ENCODE results near the gene TMIGD2.
"Not testable (repeated sequence)": the region's sequence is repeated elsewhere in the genome, so short reads cannot be mapped to it uniquely, and the experiment has no call there.

TMIGD2 gene

GRCh38 chr19:4342314-4342614 is 40.1 kb upstream of the TMIGD2 start:
- H3K4me1 ChIP-seq (ENCODE audit: control insufficient read depth, insufficient read depth, low read length, poor library complexity, severe bottlenecking), result peaks cover 22% of the 10 kb centered on the region
- no peaks in the 10 kb centered on the region for H3K27me3 ChIP-seq (replicated peaks; ENCODE audit: control insufficient read depth, insufficient read depth, low read length, poor library complexity, severe bottlenecking)
- peak overlapping the region; percentile 55 for H3K4me3 ChIP-seq (ENCODE audit: insufficient read depth, low read depth, low read length, poor library complexity, severe bottlenecking)
- H3K9me3 ChIP-seq (ENCODE audit: control insufficient read depth, low read length), result no peaks in the 10 kb centered on the region
- no peaks in the 10 kb centered on the region for H3K36me3 ChIP-seq (ENCODE audit: control insufficient read depth, insufficient read depth, low read length)
- DNase-seq, result no peak
- H3K27ac ChIP-seq (ENCODE audit: insufficient read depth, low read length, poor library complexity, severe bottlenecking), result peak overlapping the region; percentile 56

DNA sequence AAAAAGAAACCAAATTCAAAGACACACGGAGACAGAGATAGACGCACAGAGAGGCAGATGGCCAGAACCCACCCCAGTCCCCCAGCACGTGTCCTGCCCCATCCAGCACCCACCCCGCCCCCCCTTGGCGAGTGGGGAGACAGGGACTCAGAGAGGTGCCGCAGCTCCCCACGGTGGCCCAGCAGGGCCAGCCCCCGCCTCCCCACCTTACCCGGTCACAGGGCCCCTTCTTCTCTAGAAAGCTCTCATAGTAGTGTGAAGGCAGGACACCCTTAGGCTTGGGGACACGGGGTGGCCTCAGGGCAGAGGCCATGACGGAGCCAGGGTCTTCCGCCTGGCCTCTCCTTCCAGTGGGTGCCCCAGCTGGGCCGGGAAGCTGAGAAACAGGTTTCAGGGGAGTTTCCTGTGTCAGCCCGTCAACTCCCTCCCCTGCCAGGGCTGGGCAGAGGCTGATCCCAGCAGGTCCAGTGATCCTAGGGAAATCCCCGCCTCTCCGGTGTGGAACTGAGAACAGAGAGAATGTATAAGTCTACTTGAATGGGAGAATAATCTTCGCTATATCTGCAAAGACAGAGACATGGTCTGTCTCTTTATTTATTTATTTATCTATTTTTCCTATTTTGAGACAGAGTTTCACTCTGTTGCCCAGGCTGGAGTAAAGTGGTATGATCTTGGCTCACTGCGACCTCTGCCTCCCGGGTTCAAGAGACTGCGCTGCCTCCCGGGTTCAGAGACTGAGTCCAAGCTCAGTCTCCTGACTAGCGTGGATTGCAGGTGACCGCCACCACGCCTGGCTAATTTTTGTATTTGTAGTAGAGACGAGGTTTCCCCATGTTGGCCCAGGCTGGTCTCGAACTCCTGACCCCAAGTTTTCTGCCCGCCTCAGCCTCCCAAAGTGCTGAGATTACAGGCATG is 36.5 kb upstream of the TMIGD2 start, which contains the start of gene STAP2:
STAP2 (minus strand) TSS at position 387 of the 915 bp plus-strand sequence; CDS start at position 313, 74 bp downstream.
- Histone ChIP-seq H3K9me3 (ENCODE audit: control insufficient read depth, low read length) (no peaks in the 10 kb centered on the region), H3K36me3 (ENCODE audit: control insufficient read depth, insufficient read depth, low read length) (no peaks in the 10 kb centered on the region), H3K4me3 (ENCODE audit: insufficient read depth, low read depth, low read length, poor library complexity, severe bottlenecking) (peak within 1 kb of the TSS; percentile 33), H3K27me3 (replicated peaks; ENCODE audit: control insufficient read depth, insufficient read depth, low read length, poor library complexity, severe bottlenecking) (no peaks in the 10 kb centered on the region), H3K4me1 (ENCODE audit: control insufficient read depth, insufficient read depth, low read length, poor library complexity, severe bottlenecking) (peaks cover 13% of the 10 kb centered on the region), H3K27ac (ENCODE audit: insufficient read depth, low read length, poor library complexity, severe bottlenecking) (peak within 1 kb of the TSS; percentile 27)
- DNase-seq, result no peak

DNA sequence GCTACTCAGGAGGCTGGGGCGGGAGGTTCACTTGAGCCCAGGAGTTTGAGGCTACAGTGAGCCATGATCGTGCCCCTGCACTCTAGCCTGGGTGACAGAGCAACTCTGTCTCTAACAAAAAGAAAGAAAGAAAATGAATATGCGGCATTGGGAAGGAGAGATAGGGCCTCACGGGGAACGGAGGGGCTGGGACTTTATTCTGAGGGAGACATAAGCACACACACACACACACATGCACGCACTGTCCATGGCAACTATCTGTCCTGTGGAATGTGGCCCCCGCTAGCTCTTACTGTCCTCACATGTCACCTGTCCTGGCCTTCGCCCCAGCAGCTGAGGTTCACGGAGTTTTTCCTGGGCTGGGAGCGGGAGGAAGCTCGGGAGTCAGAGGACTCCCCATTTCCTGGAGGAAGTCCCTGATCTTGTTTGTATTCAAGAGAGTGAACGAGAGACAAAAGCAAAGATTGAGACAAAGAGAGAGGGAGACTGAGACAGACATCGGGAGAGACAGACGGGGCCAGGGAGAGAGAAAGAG is 35.8 kb upstream of the TMIGD2 start:
- Histone ChIP-seq H3K4me1 (ENCODE audit: control insufficient read depth, insufficient read depth, low read length, poor library complexity, severe bottlenecking) (peaks cover 13% of the 10 kb centered on the region), H3K9me3 (ENCODE audit: control insufficient read depth, low read length) (no peaks in the 10 kb centered on the region), H3K27me3 (replicated peaks; ENCODE audit: control insufficient read depth, insufficient read depth, low read length, poor library complexity, severe bottlenecking) (no peaks in the 10 kb centered on the region), H3K27ac (ENCODE audit: insufficient read depth, low read length, poor library complexity, severe bottlenecking) (peak overlapping the region; percentile 27), H3K4me3 (ENCODE audit: insufficient read depth, low read depth, low read length, poor library complexity, severe bottlenecking) (peak overlapping the region; percentile 33), H3K36me3 (ENCODE audit: control insufficient read depth, insufficient read depth, low read length) (no peaks in the 10 kb centered on the region)
- no peak for DNase-seq

- Histone ChIP-seq H3K4me1 (ENCODE audit: control insufficient read depth, insufficient read depth, low read length, poor library complexity, severe bottlenecking) (peaks cover 9% of the 10 kb centered on the region), H3K36me3 (ENCODE audit: control insufficient read depth, insufficient read depth, low read length) (no peaks in the 10 kb centered on the region), H3K9me3 (ENCODE audit: control insufficient read depth, low read length) (no peaks in the 10 kb centered on the region), H3K27ac (ENCODE audit: insufficient read depth, low read length, poor library complexity, severe bottlenecking) (no peak overlapping the region), H3K27me3 (replicated peaks; ENCODE audit: control insufficient read depth, insufficient read depth, low read length, poor library complexity, severe bottlenecking) (no peaks in the 10 kb centered on the region), H3K4me3 (ENCODE audit: insufficient read depth, low read depth, low read length, poor library complexity, severe bottlenecking) (no peak overlapping the region)
- no peak for DNase-seq
Measured at GRCh38 chr19:4334929-4335570, 32.9 kb upstream of the TMIGD2 start.

DNA sequence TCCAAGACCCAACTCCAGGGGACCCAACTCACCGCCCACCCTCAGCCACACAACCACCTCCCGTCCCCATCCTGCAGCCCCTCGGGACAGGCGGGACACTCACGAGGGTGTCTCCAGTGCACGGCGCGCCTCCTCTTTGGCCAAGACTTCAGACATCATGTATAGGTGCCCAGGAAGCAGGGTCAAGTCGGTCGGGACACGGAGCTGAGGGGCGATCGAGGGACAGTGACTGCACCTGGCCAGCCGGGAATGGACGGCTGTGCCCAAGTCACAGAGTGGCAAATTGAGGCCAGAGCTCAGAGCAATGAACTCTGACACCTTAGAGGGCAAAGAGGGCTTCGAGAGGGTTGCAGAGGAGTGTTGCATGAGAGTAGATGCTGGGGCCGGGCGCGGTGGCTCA is 27.7 kb upstream of the TMIGD2 start:
- Histone ChIP-seq H3K4me1 (ENCODE audit: control insufficient read depth, insufficient read depth, low read length, poor library complexity, severe bottlenecking) (peaks cover 19% of the 10 kb centered on the region), H3K27me3 (replicated peaks; ENCODE audit: control insufficient read depth, insufficient read depth, low read length, poor library complexity, severe bottlenecking) (no peaks in the 10 kb centered on the region), H3K27ac (ENCODE audit: insufficient read depth, low read length, poor library complexity, severe bottlenecking) (no peak overlapping the region), H3K36me3 (ENCODE audit: control insufficient read depth, insufficient read depth, low read length) (no peaks in the 10 kb centered on the region), H3K4me3 (ENCODE audit: insufficient read depth, low read depth, low read length, poor library complexity, severe bottlenecking) (no peak overlapping the region), H3K9me3 (ENCODE audit: control insufficient read depth, low read length) (no peaks in the 10 kb centered on the region)
- DNase-seq, result no peak

- H3K27me3 ChIP-seq (replicated peaks; ENCODE audit: control insufficient read depth, insufficient read depth, low read length, poor library complexity, severe bottlenecking); H3K36me3 ChIP-seq (ENCODE audit: control insufficient read depth, insufficient read depth, low read length); DNase-seq; H3K9me3 ChIP-seq (ENCODE audit: control insufficient read depth, low read length): not testable (repeated sequence)
- H3K27ac ChIP-seq (ENCODE audit: insufficient read depth, low read length, poor library complexity, severe bottlenecking), result peak overlapping the region; percentile 48
- H3K4me3 ChIP-seq (ENCODE audit: insufficient read depth, low read depth, low read length, poor library complexity, severe bottlenecking), result peak overlapping the region; percentile 41
- H3K4me1 ChIP-seq (ENCODE audit: control insufficient read depth, insufficient read depth, low read length, poor library complexity, severe bottlenecking), result peaks cover 19% of the 10 kb centered on the region
Measured at GRCh38 chr19:4328991-4329681, 26.9 kb upstream of the TMIGD2 start.

GRCh38 chr19:4328243-4328990 is 26.2 kb upstream of the TMIGD2 start:
- peak; percentile 91 for DNase-seq
- Histone ChIP-seq H3K4me3 (ENCODE audit: insufficient read depth, low read depth, low read length, poor library complexity, severe bottlenecking) (peak overlapping the region; percentile 45), H3K27me3 (replicated peaks; ENCODE audit: control insufficient read depth, insufficient read depth, low read length, poor library complexity, severe bottlenecking) (no peaks in the 10 kb centered on the region), H3K36me3 (ENCODE audit: control insufficient read depth, insufficient read depth, low read length) (no peaks in the 10 kb centered on the region), H3K27ac (ENCODE audit: insufficient read depth, low read length, poor library complexity, severe bottlenecking) (peak overlapping the region; percentile 48), H3K4me1 (ENCODE audit: control insufficient read depth, insufficient read depth, low read length, poor library complexity, severe bottlenecking) (peaks cover 19% of the 10 kb centered on the region), H3K9me3 (ENCODE audit: control insufficient read depth, low read length) (no peaks in the 10 kb centered on the region)

GRCh38 chr19:4327877-4328242 is 25.7 kb upstream of the TMIGD2 start:
- DNase-seq, result no peak
- peak overlapping the region; percentile 45 for H3K4me3 ChIP-seq (ENCODE audit: insufficient read depth, low read depth, low read length, poor library complexity, severe bottlenecking)
- peaks cover 19% of the 10 kb centered on the region for H3K4me1 ChIP-seq (ENCODE audit: control insufficient read depth, insufficient read depth, low read length, poor library complexity, severe bottlenecking)
- no peaks in the 10 kb centered on the region for H3K36me3 ChIP-seq (ENCODE audit: control insufficient read depth, insufficient read depth, low read length)
- no peaks in the 10 kb centered on the region for H3K9me3 ChIP-seq (ENCODE audit: control insufficient read depth, low read length)
- no peaks in the 10 kb centered on the region for H3K27me3 ChIP-seq (replicated peaks; ENCODE audit: control insufficient read depth, insufficient read depth, low read length, poor library complexity, severe bottlenecking)
- no peak overlapping the region for H3K27ac ChIP-seq (ENCODE audit: insufficient read depth, low read length, poor library complexity, severe bottlenecking)

DNA sequence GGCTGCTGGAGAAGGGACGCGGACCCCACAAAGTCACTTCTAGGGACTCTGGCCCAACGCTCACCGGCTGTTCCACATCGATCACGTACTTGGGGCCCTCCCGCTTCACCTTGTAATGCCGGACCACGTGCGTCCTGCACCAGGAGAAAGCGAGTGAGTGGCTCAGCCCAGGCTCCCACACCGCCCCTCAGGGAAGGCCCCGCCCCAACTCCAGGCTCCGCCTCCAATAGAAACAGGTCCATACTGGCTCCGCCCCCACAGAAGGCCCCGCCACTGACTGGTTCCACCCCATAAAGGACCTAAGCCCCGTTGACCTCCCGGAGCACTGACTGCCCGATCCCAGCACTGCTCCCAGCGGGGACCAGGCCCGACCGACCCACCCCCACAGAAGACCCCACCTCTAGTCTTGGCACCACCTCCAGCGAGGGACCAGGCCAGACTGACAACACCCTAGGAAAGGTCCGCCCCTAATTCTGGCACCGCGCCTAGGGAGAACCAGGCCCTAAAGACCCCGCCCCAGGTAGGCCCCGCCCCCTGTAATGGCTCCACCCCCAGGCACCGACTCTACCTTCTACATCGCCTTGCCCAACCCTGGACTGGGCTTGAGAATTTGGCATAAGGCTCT is 25.2 kb upstream of the TMIGD2 start:
- Histone ChIP-seq H3K9me3 (ENCODE audit: control insufficient read depth, low read length) (no peaks in the 10 kb centered on the region), H3K4me3 (ENCODE audit: insufficient read depth, low read depth, low read length, poor library complexity, severe bottlenecking) (peak overlapping the region; percentile 45), H3K27ac (ENCODE audit: insufficient read depth, low read length, poor library complexity, severe bottlenecking) (no peak overlapping the region), H3K27me3 (replicated peaks; ENCODE audit: control insufficient read depth, insufficient read depth, low read length, poor library complexity, severe bottlenecking) (no peaks in the 10 kb centered on the region), H3K36me3 (ENCODE audit: control insufficient read depth, insufficient read depth, low read length) (no peaks in the 10 kb centered on the region), H3K4me1 (ENCODE audit: control insufficient read depth, insufficient read depth, low read length, poor library complexity, severe bottlenecking) (peaks cover 19% of the 10 kb centered on the region)
- peak; percentile 49 to 67 (median 51) for DNase-seq
